HCT116 (cell line): Measurements from ENCODE around the gene XPOT. TPM values are rescaled to one million over a fixed set of nuclear protein-coding genes. Genes with fewer than 3 reads are reported as not detected.

ENCODE experiments used
- ATAC-seq: fragments of 200-7000 bp; cut with Tn5 transposase; 2 replicates; pipeline ENCODE4 v1.9.1; 2020; ENCODE audit warnings: mild to moderate bottlenecking, moderate library complexity
- BruUV-seq: library from RNA; stranded (reverse); fragments of 400-500 nt; replicated peaks from 2 replicates; lab custom pipeline; 2021; lab: Mats Ljungman, UMichigan
- CTCF ChIA-PET: fragments of 300-600 bp; sonication (Branson Sonifier 250); formaldehyde crosslinking; loops from one replicate; lab custom pipeline; 2021; ENCODE audit warnings: antibody characterized with exemption; lab: Charles Lee
- POLR2A ChIA-PET: fragments of 300-600, 350-600 bp; sonication (Branson Sonifier 250); formaldehyde crosslinking; loops from one replicate; lab custom pipeline; 2021; ENCODE audit warnings: antibody characterized with exemption; lab: Charles Lee
- RAD21 ChIA-PET, 2 experiments: fragments of 300-600 bp; sonication (Branson Sonifier 250); formaldehyde crosslinking; loops; one replicate each; lab custom pipeline; 2023; ENCODE audit warnings: low total read pairs in 2 of 2; ENCODE audit not compliant: uncharacterized antibody in 2 of 2, unreplicated experiment in 2 of 2, low non-redundant PET in 1 of 2; lab: Charles Lee
- DNase-seq: peaks from one replicate; pipeline ENCODE4 v3.0.0-alpha.2; 2010; ENCODE audit warnings: low read depth, low spot score
- H2AFZ ChIP-seq: fragments of 200-600 bp; shearing (Covaris generic), sonication (generic); 2 replicates; pipeline ENCODE4 v1.6.1; 2017; ENCODE audit warnings: low read depth, mixed run types, mixed read lengths, antibody characterized with exemption, low read length; ENCODE audit not compliant: poor library complexity, severe bottlenecking
- H3K27ac ChIP-seq: 2 replicates; pipeline ENCODE4 v1.5.1; 2012; ENCODE audit warnings: low read depth, low read length
- H3K27me3 ChIP-seq: fragments of 200-600 bp; sonication (generic); 2 replicates; pipeline ENCODE4 v1.6.1; 2016; ENCODE audit warnings: mixed run types, low read length, mixed read lengths; ENCODE audit not compliant: insufficient read depth
- H3K36me3 ChIP-seq, 2 experiments: fragments of 200-500 bp in 1 of 2; fragments of 200-600 bp in 1 of 2; sonication (Bioruptor generic) in 1 of 2; sonication (generic) in 1 of 2; 2 replicates each; pipeline versions ENCODE4 v1.5.1 to v1.6.1; 2014 to 2016; ENCODE audit warnings: low read length in 2 of 2, inconsistent platforms in 1 of 2, mixed read lengths in 1 of 2, mixed run types in 1 of 2; ENCODE audit not compliant: insufficient read depth in 2 of 2, control insufficient read depth in 1 of 2
- H3K4me1 ChIP-seq, 2 experiments: fragments of 200-600 bp in 1 of 2; sonication (generic) in 1 of 2; 2 replicates each; pipeline versions ENCODE4 v1.5.1 to v1.6.1; 2012 to 2017; ENCODE audit warnings: low read length in 2 of 2, inconsistent platforms in 1 of 2, mild to moderate bottlenecking in 1 of 2, mixed read lengths in 1 of 2, mixed run types in 1 of 2, moderate library complexity in 1 of 2; ENCODE audit not compliant: insufficient read depth in 2 of 2, control insufficient read depth in 1 of 2
- H3K4me2 ChIP-seq: fragments of 200-600 bp; sonication (generic); 2 replicates; pipeline ENCODE4 v1.6.1; 2017; ENCODE audit warnings: mixed run types, low read length, mixed read lengths
- H3K4me3 ChIP-seq, 2 experiments: fragments of 200-600 bp in 1 of 2; sonication (generic) in 1 of 2; replicated peaks in 1 of 2; 2 replicates each; pipeline ENCODE4 v1.5.1; 2011 to 2016; ENCODE audit warnings: low read length in 2 of 2, control low read depth in 1 of 2, low read depth in 1 of 2, mild to moderate bottlenecking in 1 of 2, mixed read lengths in 1 of 2, mixed run types in 1 of 2
- H3K79me2 ChIP-seq: fragments of 200-600 bp; sonication (generic); 2 replicates; pipeline ENCODE4 v1.6.1; 2017; ENCODE audit warnings: mild to moderate bottlenecking, mixed run types, low read length, moderate library complexity, mixed read lengths; ENCODE audit not compliant: insufficient read depth
- H3K9ac ChIP-seq: fragments of 200-600 bp; sonication (generic); 2 replicates; pipeline ENCODE4 v1.6.1; 2016; ENCODE audit warnings: low read length, mixed read lengths
- H3K9me2 ChIP-seq: fragments of 200-600 bp; sonication (generic), shearing (Covaris generic); 2 replicates; pipeline ENCODE4 v1.6.1; 2017; ENCODE audit warnings: mixed run types, mild to moderate bottlenecking, moderate library complexity; ENCODE audit not compliant: insufficient read depth
- H3K9me3 ChIP-seq, 2 experiments: fragments of 200-500 bp in 1 of 2; fragments of 200-600 bp in 1 of 2; sonication (Bioruptor generic) in 1 of 2; sonication (generic) in 1 of 2; 2 replicates each; pipeline ENCODE4 v1.6.1; 2014 to 2017; ENCODE audit warnings: low read length in 2 of 2, mixed read lengths in 2 of 2, inconsistent platforms in 1 of 2, low read depth in 1 of 2, mild to moderate bottlenecking in 1 of 2, mixed run types in 1 of 2, moderate library complexity in 1 of 2; ENCODE audit not compliant: control insufficient read depth in 1 of 2, insufficient read depth in 1 of 2
- H4K20me1 ChIP-seq: fragments of 200-600 bp; sonication (generic), shearing (Covaris generic); 2 replicates; pipeline ENCODE4 v1.6.1; 2017; ENCODE audit warnings: mixed run types, mild to moderate bottlenecking, moderate library complexity; ENCODE audit not compliant: insufficient read depth
- CEBPB ChIP-seq: IDR thresholded peaks from 2 replicates; pipeline ENCODE4 v1.6.1; 2012; ENCODE audit warnings: low read depth
- CTCF ChIP-seq, 3 experiments: fragments of 200-600 bp in 1 of 3; sonication (generic) in 1 of 3; IDR thresholded peaks in 2 of 3; conservative IDR thresholded peaks in 1 of 3; 2 replicates each; pipeline ENCODE4 v1.5.1; 2012 to 2017; ENCODE audit warnings: low read depth in 2 of 3, low read length in 2 of 3, antibody characterized with exemption in 1 of 3, borderline replicate concordance in 1 of 3, control low read depth in 1 of 3, mild to moderate bottlenecking in 1 of 3, mixed read lengths in 1 of 3, mixed run types in 1 of 3, moderate library complexity in 1 of 3; ENCODE audit not compliant: insufficient read depth in 1 of 3
- FOSL1 ChIP-seq: IDR thresholded peaks from 2 replicates; pipeline ENCODE4 v1.6.1; 2012; ENCODE audit warnings: low read depth
- POLR2A ChIP-seq: IDR thresholded peaks from 2 replicates; pipeline ENCODE4 v1.7.0; 2011; ENCODE audit warnings: borderline replicate concordance; ENCODE audit not compliant: insufficient read depth, insufficient read length; ENCODE audit errors: extremely low read depth
- REST ChIP-seq: IDR thresholded peaks from 2 replicates; pipeline ENCODE4 v1.6.1; 2012; ENCODE audit warnings: low read depth
- SIN3A ChIP-seq: IDR thresholded peaks from 2 replicates; pipeline ENCODE4 v1.6.1; 2012; ENCODE audit warnings: low read depth
- YY1 ChIP-seq: IDR thresholded peaks from 2 replicates; pipeline ENCODE4 v1.6.1; 2011; ENCODE audit warnings: low read length, low read depth, moderate library complexity, mild to moderate bottlenecking; ENCODE audit not compliant: insufficient replicate concordance; ENCODE audit errors: extremely low read depth
- intact Hi-C: fragments of 100-400 bp; cut with micrococcal nuclease; formaldehyde crosslinking; loops from 2 replicates; pipeline ENCODE4 v1.10.0; 2022
- total RNA-seq: library from RNA; stranded (reverse); gene quantifications from one replicate; pipeline ENCODE4 v1.2.1, GENCODE V29; 2021; ENCODE audit not compliant: unreplicated experiment

The XPOT gene
- total RNA-seq, 1 experiment from 2014 or later = 120 TPM

- TF ChIP-seq CTCF (IDR thresholded peaks at IDR 0.05 in 2 of 3, conservative IDR thresholded peaks at IDR 0.05 in 1 of 3; ENCODE audit: borderline replicate concordance in 1 of 3, insufficient read depth in 1 of 3, low read depth in 2 of 3, low read length in 2 of 3) = no peak
- TF ChIP-seq POLR2A = no peak
- TF ChIP-seq, all 23 proteins: peak for 0
Observed at GRCh38 chr12:64433915-64434314, 29.7 kb downstream of the XPOT start (continued).

- CTCF ChIA-PET = interaction anchor here (1.0 kb wide), 1 partner anchor 256 kb away, joined by 3 read pairs; no protein-coding TSS in a partner anchor
- Histone ChIP-seq H3K27ac (no peak overlapping the region), H3K36me3 (peaks cover 57% of the 10 kb centered on the region in 2 experiments), H4K20me1 (no peaks in the 10 kb centered on the region), H3K4me2 (no peak overlapping the region), H3K4me1 (no peaks in the 10 kb centered on the region), H3K4me3 (no peak overlapping the region), H3K9ac (no peak overlapping the region), H3K27me3 (no peaks in the 10 kb centered on the region), H2AFZ (no peak overlapping the region), H3K9me2 (no peaks in the 10 kb centered on the region), H3K9me3 (no peaks in the 10 kb centered on the region), H3K79me2 (peaks cover 4% of the 10 kb centered on the region)
- no peak for ATAC-seq
- BruUV-seq = no TSS peak
- DNase-seq = no peak
- TF ChIP-seq CEBPB = no peak
- TF ChIP-seq FOSL1 = no peak
- TF ChIP-seq SIN3A = no peak
- TF ChIP-seq CTCF (IDR thresholded peaks at IDR 0.05 in 2 of 3, conservative IDR thresholded peaks at IDR 0.05 in 1 of 3; ENCODE audit: borderline replicate concordance in 1 of 3, insufficient read depth in 1 of 3, low read depth in 2 of 3, low read length in 2 of 3) = no peak
- TF ChIP-seq REST = no peak
- no peak for TF ChIP-seq POLR2A
- no peak for TF ChIP-seq YY1
- POLR2A ChIA-PET = no interaction called here
- RAD21 ChIA-PET = no interaction called here
- intact Hi-C loops = no loop called here
Observed at GRCh38 chr12:64440100-64440499, 35.9 kb downstream of the XPOT start.
